ENCODE results near the gene RAB3B.

GRCh38 chr1:51899022-51899421 lies 91.5 kb downstream of the RAB3B start:
- TF ChIP-seq, protein P1, sequence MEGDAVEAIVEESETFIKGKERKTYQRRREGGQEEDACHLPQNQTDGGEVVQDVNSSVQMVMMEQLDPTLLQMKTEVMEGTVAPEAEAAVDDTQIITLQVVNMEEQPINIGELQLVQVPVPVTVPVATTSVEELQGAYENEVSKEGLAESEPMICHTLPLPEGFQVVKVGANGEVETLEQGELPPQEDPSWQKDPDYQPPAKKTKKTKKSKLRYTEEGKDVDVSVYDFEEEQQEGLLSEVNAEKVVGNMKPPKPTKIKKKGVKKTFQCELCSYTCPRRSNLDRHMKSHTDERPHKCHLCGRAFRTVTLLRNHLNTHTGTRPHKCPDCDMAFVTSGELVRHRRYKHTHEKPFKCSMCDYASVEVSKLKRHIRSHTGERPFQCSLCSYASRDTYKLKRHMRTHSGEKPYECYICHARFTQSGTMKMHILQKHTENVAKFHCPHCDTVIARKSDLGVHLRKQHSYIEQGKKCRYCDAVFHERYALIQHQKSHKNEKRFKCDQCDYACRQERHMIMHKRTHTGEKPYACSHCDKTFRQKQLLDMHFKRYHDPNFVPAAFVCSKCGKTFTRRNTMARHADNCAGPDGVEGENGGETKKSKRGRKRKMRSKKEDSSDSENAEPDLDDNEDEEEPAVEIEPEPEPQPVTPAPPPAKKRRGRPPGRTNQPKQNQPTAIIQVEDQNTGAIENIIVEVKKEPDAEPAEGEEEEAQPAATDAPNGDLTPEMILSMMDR (IDR thresholded peaks at IDR 0.05) = no peak
- TF ChIP-seq POLR2A (IDR thresholded peaks at IDR 0.05) = no peak
- no peak for TF ChIP-seq EP300 (IDR thresholded peaks at IDR 0.05)

All from upper lobe of left lung (tissue), 4 donors.